ENCODE measurements around the gene NRXN3.

NRXN3 gene

GRCh38 chr14:78666336-78667056, 496.3 kb downstream of the NRXN3 start:
- DNase-seq: no peak

DNA sequence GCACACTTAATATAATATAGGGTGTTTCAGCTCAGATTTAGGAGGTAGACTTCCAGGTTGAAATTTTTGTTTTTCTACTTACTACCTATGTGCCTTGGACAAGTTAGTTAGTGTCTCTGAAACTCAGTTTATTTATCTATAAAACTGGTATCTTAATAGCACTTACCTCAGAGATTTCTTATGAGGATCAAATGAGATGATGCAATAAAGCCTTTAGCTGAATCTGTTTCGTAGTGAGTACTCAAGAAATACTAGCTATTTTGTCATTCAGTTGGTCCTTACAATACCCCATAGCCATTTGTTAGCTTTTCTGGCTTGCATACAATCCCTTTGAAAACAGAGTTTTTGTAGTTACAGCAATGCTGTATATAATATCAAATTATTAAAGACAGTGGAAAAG, 497.0 kb downstream of the NRXN3 start:
- no peak for DNase-seq

- DNase-seq: peak; percentile 4
Observed at GRCh38 chr14:78673845-78674244, 503.7 kb downstream of the NRXN3 start.

DNA sequence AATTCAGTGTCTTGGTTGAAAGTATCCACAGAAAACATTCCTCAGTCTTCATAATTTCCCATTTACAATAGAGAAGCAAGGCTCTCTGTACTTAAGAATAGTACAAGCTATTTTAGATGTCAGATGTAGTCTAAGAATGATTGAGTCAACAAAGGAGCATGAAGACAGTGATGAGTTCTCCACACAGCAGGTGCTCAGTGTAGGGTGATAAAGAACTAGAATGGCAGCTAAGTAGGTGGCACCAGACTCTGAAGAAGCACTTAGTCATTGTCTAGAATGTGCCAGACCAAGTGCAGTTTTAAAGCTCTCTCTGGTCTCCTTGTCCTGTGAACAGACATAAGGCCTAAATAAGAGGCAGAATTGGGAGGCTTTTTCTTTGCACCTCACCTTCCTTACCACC, 504.6 kb downstream of the NRXN3 start:
- no peak for DNase-seq

DNA sequence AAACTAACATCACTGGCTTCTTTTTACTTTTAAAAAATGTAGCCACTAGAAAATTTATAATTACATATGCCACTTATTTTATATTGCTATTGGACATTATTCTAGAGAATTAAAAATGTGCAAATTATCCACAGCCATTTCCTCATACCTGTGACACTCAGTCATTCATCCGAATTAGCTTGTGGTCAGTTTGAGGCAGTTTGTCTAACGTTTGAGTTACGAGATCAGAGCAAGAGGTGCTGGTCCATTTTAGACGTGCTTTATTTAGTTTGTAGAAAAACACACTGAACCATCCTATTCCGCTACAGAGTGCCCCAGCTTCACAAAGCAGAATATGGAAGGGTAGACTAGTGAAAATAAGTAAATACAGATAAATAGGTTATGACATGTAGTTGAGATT, 513.0 kb downstream of the NRXN3 start:
- DNase-seq: no peak

DNA sequence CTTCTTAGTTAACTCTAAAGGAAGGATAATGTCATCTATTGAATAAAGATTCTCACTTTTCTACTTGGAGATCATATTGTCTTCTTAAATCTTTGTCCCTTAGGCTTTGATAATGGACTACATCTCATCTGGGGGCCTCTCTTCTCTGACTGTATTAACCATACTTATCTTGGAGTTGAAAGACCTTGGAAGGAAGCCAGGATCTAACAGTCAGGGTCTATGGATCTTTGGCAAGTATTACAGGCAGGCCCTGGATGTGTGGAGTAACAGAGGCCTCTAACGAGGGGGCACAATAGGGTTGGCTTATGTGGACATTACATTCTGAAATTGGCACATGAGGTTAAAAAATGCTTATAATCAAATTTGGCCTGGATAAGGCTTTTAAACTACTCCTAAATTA, 513.8 kb downstream of the NRXN3 start:
- DNase-seq: no peak

DNA sequence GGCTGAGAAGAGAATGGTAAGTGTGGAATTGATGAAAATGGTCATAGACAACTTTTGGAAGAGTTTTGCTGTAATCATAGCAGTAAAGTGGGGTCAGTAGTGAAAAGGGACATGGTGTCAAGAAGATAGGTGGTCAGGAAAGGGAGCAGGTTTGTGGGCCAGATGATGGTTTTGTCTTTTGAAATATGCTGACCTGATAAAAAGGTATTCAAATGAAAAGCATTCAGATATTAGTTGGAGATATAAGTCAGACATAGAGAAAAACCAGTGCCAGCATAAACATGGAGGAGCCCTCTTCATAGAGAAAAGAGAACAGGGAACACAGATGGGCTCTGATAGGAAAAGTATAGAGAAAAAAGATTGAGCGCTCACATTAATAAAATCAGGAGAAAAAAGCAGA, 518.3 kb downstream of the NRXN3 start:
- no peak for DNase-seq

GRCh38 chr14:78690836-78691235, 520.7 kb downstream of the NRXN3 start:
- no peak for DNase-seq

GRCh38 chr14:78697341-78697740, 527.2 kb downstream of the NRXN3 start:
- peak; percentile 76 for DNase-seq

GRCh38 chr14:78698991-78699390, 528.8 kb downstream of the NRXN3 start:
- no peak for DNase-seq

GRCh38 chr14:78700236-78700635, 530.1 kb downstream of the NRXN3 start:
- peak; percentile 28 for DNase-seq

DNA sequence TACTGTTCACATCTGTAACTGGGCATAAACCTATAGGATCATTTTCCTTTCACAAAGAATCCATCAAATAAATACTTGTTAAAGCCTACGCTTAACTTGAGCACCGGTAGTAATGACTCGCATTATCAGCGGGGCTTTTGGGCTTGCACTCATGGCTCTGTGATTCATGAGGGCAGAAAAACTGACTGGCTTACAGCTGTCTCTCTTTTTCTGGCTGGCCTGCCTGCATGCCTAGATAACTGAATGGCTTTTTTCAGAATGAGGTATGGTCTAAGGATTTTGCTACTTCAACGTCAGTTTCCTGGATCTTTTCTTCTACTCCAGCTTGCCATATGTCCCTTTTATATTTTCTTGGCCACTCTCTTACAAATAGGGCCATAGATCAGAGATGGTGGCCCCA, 531.1 kb downstream of the NRXN3 start:
- no peak for DNase-seq

GRCh38 chr14:78704965-78705364, 534.8 kb downstream of the NRXN3 start:
- DNase-seq: no peak

- peak; percentile 36 for DNase-seq
Observed at GRCh38 chr14:78705989-78706388, 535.8 kb downstream of the NRXN3 start.

DNA sequence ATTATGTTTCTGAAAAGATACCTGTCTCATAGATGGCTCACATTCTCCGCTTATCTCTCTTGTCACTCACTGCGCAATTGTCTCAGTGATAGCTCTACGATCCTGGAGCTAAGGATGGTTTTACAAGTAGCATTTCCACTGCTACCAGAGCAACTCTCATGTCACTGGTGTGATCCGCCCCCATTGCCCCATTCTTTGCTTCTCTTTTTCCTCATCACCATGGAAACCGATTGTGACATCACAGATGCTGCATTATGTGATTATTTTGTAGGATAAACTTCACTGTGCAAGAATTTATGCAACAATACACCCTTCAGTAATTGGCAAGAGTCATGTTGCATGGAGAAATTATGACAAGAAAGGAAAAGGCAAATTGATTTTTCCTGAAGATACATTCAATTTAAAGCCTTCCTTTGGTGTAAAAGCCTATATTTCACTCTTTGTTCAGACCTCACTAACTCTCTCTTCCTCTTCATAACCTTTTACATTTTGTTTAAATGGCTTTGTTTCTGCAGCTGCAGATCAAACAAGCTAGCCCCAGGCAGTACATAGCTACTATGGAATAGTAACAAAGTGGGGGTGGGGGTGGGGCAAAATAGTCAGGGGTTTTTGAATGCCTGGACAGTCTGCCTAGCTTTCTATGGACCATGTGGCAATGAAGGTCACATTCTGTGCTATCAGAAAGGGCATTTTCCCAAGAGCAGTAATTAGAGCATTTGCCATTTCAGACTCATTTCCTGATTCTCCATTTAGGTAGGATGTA, 539.8 kb downstream of the NRXN3 start:
- DNase-seq: no peak

GRCh38 chr14:78710963-78711362, 540.8 kb downstream of the NRXN3 start:
- DNase-seq: no peak

- DNase-seq: no peak
Observed at GRCh38 chr14:78713716-78714115, 543.5 kb downstream of the NRXN3 start.

GRCh38 chr14:78714711-78715110, 544.5 kb downstream of the NRXN3 start:
- DNase-seq: no peak

DNA sequence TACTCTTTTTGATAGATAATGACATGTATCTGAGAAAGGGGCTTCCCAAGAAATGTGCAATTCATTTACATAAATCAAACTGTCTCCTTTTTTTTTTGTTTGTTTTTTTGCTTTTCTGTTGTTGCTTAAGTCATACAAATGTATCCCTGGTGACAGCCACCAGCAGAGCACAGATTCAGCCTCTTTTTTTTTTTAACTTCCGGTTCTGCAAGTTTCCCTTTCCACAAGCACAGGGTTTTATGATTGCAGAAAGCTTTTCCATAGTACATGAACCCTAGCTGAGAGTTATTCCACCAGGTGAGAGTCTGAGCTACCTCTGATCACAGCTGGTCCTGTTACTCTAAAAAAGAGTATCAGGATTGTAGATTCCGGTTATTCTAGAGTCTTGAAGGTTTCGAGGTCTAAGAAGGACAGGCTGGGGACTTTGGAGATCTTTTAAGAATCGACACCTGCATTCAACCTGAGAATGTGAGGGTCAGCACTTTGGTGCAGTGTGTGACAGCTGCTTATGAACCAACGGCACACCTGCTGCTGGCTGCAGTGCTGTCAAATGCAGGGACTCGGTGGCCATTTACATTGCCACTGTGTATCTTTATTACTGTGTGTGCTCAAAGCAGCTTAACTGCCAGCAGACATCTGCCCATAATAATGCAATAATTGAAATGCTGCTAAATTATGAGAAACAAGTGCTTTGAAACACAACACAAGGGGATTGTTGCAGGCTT, 551.7 kb downstream of the NRXN3 start:
- peak; percentile 72 for DNase-seq

DNA sequence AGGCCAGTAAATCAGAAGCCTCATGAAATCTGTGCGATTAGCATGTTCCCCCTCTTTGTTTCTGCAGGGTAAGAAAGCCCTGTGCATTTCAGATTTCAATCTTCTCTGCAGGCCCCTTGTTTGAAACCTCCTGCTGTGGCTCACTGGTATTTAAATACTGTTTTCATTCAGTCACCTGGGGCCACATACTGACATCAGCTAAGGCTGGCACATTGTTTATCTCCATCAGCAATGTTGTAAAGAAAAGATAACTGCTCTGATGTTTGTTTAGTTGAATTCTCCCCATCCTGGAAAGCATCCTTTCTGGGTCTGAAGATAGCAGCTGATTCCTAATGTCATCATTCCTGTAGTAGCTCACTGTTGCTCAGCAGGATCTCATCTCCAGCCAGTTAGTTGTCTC, 554.9 kb downstream of the NRXN3 start:
- no peak for DNase-seq

DNA sequence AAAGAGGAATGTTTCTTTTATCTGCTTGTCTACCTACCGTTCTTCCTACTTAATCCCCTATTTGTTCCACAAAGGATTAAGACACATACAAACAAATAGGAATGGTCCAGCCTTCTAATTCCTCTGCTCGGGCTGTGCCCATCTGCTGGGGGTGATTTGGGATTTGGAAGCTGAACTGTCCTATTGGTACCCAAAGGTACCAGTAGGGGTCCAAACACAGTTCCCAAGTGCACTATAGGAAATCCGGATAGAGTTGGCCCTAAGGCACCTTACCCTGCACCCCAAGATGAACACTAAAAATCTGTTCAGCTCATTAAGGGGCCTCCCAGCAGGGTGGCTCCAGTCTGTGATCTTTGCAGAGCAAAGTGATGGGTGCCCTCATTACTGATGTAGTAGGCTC, 566.9 kb downstream of the NRXN3 start:
- DNase-seq: no peak

DNA sequence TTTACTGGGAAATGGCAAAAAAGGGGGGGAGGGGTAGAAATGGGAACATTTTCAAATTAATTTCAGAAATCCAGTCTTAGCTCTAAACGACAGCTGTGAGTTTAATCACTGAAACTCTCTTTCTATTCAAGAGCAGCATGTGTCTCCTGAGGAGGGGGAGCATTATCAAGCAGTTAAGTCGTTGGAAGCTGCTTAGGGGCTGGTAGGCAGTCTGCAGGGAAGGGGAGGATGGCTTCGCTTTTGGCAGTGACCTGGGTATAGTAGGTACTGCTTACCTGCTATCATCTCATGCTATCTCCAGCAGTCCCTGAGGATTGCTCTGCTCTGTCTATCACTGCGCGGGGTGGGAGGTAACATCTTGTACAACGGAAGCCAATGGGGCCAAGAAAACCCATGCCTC, 567.4 kb downstream of the NRXN3 start:
- no peak for DNase-seq

DNA sequence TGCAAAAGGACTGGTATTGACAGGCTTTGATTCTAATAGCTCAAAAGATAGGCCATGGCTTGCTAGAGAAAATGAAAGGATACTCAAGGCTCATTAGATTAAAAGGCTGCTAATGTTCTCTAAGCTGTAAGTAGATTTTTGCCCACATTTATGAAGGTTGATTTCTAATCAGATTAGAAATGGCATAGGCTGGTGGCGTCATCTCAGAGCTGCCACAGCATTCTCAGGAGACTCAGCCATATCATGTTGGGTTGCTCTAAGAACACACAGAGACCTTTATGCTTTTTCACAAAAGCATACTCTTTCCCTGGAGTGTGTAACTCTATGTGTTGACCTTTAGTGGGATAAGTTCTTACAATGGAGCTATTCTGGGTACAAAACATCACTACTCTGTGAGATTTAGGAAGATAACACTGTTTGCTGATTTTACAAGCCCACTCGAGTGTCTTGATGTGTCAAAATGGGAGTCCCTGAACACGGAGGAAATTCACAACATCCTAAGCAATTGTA, 576.0 kb downstream of the NRXN3 start:
- DNase-seq: no peak

- no peak for DNase-seq
Observed at GRCh38 chr14:78747813-78748212, 577.6 kb downstream of the NRXN3 start.

Measured in DMS53 (cell line).